Spleen (tissue), 11 donors: ENCODE results near the gene MFN2. TPM values are rescaled to one million over a fixed set of nuclear protein-coding genes. Genes with fewer than 3 reads are reported as not detected.

Source experiments
- DNase-seq: peaks from one replicate; pipeline ENCODE4 v3.0.0-alpha.2; 2020
- H3K27ac ChIP-seq, 8 donors: fragments of 200-600 bp; sonication (generic) in 7 of 8; 1 replicate in 4 of 8; 2 replicates in 4 of 8; pipeline versions ENCODE4 v1.5.0 to v1.8.0; 2016 to 2021; ENCODE audit warnings: inconsistent platforms in 4 of 8, mild to moderate bottlenecking in 4 of 8, moderate library complexity in 1 of 8
- H3K27me3 ChIP-seq, 7 donors: fragments of 200-600 bp; sonication (generic) in 6 of 7; replicated peaks in 1 of 7; 1 replicate in 4 of 7; 2 replicates in 3 of 7; pipeline versions ENCODE4 v1.5.0 to v1.8.0; 2016 to 2021; ENCODE audit warnings: inconsistent platforms in 3 of 7, mild to moderate bottlenecking in 1 of 7
- H3K36me3 ChIP-seq, 6 donors: fragments of 200-600 bp; sonication (generic) in 5 of 6; 1 replicate in 4 of 6; 2 replicates in 2 of 6; pipeline versions ENCODE4 v1.5.0 to v1.8.0; 2016 to 2021; ENCODE audit warnings: inconsistent platforms in 2 of 6
- H3K4me1 ChIP-seq, 6 donors: fragments of 200-600 bp; sonication (generic) in 5 of 6; 1 replicate in 3 of 6; 2 replicates in 3 of 6; pipeline versions ENCODE4 v1.5.0 to v1.8.0; 2016 to 2021; ENCODE audit warnings: inconsistent platforms in 3 of 6
- H3K4me3 ChIP-seq, 8 donors: fragments of 200-600 bp; sonication (generic) in 7 of 8; 1 replicate in 4 of 8; 2 replicates in 4 of 8; pipeline versions ENCODE4 v1.5.0 to v1.8.0; 2016 to 2021; ENCODE audit warnings: inconsistent platforms in 4 of 8, mild to moderate bottlenecking in 4 of 8, moderate library complexity in 2 of 8
- H3K9me3 ChIP-seq, 8 donors: fragments of 200-600 bp; sonication (generic) in 7 of 8; 1 replicate in 4 of 8; 2 replicates in 4 of 8; pipeline versions ENCODE4 v1.5.0 to v1.8.0; 2016 to 2021; ENCODE audit warnings: inconsistent platforms in 4 of 8
- POLR2A ChIP-seq, 3 donors: fragments of 450-650 bp; IDR thresholded peaks; one replicate each; pipeline ENCODE4 v1.5.1; 2017; ENCODE audit warnings: antibody characterized with exemption in 3 of 3, mild to moderate bottlenecking in 1 of 3
- POLR2AphosphoS5 ChIP-seq, 3 donors: sonication (generic); formaldehyde crosslinking; IDR thresholded peaks; one replicate each; pipeline ENCODE4 v1.5.1; 2017; ENCODE audit warnings: antibody characterized with exemption in 3 of 3
- WGBS, 5 donors: extraction: QIAGEN DNeasy Blood & Tissue Kit in 3 of 5; methylation state at CpG; one replicate each; pipeline versions ENCODE4 v1.1.5 to v1.1.7; 2013 to 2018; 5-methylcytosine and 5-hydroxymethylcytosine counted together
- intact Hi-C: fragments of 100-400 bp; cut with DNase I; formaldehyde crosslinking; loops from one replicate; pipeline ENCODE4 v1.15.0; 2023; ENCODE audit warnings: low total_unique reads
- polyA plus RNA-seq, 3 donors: library from polyadenylated mRNA; stranded (reverse); fragments of 200-250 nt; gene quantifications; one replicate each; pipeline ENCODE4 v1.2.1, GENCODE V29; 2013
- total RNA-seq, 7 donors: library from RNA; depleted of rRNA in 3 of 7; stranded (reverse); fragments of >200 nt in 3 of 7; fragmentation: NEBNext Ultra II Directional in 4 of 7; extraction: Animal tissue kit (Norgen Biotek cat#: 25700) in 4 of 7; gene quantifications; one replicate each; pipeline versions ENCODE4 v1.1.0 to v1.2.1, GENCODE V29; 2016 to 2021
- TF ChIP-seq, protein P1 (sequence below), 11 experiments: fragments of 200-600 bp in 7 of 11; fragments of 450-650 bp in 4 of 11; sonication (generic) in 4 of 11; IDR thresholded peaks in 8 of 11; conservative IDR thresholded peaks in 3 of 11; 1 replicate in 7 of 11; 2 replicates in 4 of 11; pipeline versions ENCODE4 v1.4.0 to v1.8.0; 2016 to 2021; ENCODE audit warnings: antibody characterized with exemption in 11 of 11, inconsistent platforms in 4 of 11, mild to moderate bottlenecking in 1 of 11
- donor health status: healthy with polysubstance abuse.
- donor health status: DM: no; HTN: no; CAD: no; lungs with moderate emphysema.
- donor health status: DM: no; HTN: no; CAD: no.
- donor health status: Bipolar disorder and iron deficiency.
- donor health status: healthy.
- donor health status: DM: no; HTN: no; CAD: no.
- donor health status: DM: yes; HTN: yes; CAD: no.

MFN2 gene
- total and polyA plus RNA-seq, 10 donors = 14.8 to 69.6 (median 60.5) TPM

DNA sequence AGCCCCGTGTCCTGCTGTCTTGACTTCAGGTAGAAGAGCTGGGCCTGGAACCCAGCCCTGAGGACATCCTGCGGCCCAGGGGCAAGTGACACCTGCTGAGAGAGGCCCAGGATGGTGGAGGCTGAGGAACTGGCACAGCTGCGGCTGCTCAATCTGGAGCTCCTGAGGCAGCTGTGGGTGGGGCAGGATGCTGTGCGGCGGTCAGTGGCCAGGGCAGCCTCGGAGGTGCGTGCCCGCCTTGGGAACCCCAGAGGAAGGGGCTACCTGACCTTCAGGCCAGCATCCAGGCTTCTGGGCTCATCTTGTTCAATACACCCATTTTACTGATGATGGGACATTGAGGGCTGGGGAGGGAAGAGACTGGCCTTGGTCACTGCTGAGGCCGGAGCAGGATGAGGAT, 41.4 kb downstream of the MFN2 start:
- 90 to 95% (median 90%) methylated on average over 8 to 9 of the region's 9 CpGs for WGBS, 5 donors

DNA sequence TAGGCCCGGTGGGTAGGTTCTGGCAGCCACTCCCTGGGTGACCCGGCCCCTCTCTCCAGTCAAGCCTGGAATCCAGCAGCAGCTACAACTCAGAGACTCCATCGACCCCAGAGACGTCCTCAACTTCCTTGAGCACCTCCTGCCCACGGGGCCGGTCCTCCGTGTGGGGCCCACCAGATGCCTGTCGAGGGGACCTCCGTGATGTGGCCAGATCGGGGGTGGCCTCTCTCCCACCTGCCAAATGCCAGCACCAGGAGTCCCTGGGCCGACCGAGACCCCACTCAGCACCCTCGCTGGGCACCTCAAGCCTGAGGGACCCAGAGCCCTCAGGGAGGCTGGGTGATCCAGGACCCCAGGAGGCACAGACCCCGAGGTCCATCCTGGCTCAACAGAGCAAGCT, 41.8 kb downstream of the MFN2 start:
- Histone ChIP-seq H3K36me3 (peaks cover 0 to 57% (median 45%) of the 10 kb centered on the region in 6 donors), H3K9me3 (no peaks in the 10 kb centered on the region), H3K27ac (peak overlapping the region in 1 of 8 donors; percentile 21), H3K4me3 (no peak overlapping the region), H3K27me3 (no peaks in the 10 kb centered on the region), H3K4me1 (peaks cover 3 to 40% (median 25%) of the 10 kb centered on the region in 6 donors)
- intact Hi-C loops = no loop called here
- 93 to 97% (median 96%) methylated on average over 11 to 14 of the region's 14 CpGs; no CpG with 5 or more reads in 1 of the 5 donors for WGBS, 5 donors
- no peak for TF ChIP-seq POLR2A (IDR thresholded peaks at IDR 0.05)
- TF ChIP-seq POLR2AphosphoS5 (IDR thresholded peaks at IDR 0.05) = no peak
- TF ChIP-seq, protein P1, sequence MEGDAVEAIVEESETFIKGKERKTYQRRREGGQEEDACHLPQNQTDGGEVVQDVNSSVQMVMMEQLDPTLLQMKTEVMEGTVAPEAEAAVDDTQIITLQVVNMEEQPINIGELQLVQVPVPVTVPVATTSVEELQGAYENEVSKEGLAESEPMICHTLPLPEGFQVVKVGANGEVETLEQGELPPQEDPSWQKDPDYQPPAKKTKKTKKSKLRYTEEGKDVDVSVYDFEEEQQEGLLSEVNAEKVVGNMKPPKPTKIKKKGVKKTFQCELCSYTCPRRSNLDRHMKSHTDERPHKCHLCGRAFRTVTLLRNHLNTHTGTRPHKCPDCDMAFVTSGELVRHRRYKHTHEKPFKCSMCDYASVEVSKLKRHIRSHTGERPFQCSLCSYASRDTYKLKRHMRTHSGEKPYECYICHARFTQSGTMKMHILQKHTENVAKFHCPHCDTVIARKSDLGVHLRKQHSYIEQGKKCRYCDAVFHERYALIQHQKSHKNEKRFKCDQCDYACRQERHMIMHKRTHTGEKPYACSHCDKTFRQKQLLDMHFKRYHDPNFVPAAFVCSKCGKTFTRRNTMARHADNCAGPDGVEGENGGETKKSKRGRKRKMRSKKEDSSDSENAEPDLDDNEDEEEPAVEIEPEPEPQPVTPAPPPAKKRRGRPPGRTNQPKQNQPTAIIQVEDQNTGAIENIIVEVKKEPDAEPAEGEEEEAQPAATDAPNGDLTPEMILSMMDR (IDR thresholded peaks at IDR 0.05 in 8 of 11, conservative IDR thresholded peaks at IDR 0.05 in 3 of 11) = no peak
- no peak for DNase-seq

More for the DNA sequence above, 41.4 kb downstream of the MFN2 start:
- H3K4me1 ChIP-seq = peaks cover 3 to 40% (median 25%) of the 10 kb centered on the region in 6 donors
- no peak overlapping the region for H3K4me3 ChIP-seq
- TF ChIP-seq, protein P1 (IDR thresholded peaks at IDR 0.05 in 8 of 11, conservative IDR thresholded peaks at IDR 0.05 in 3 of 11) = no peak
- TF ChIP-seq POLR2AphosphoS5 (IDR thresholded peaks at IDR 0.05) = no peak
- no peak for TF ChIP-seq POLR2A (IDR thresholded peaks at IDR 0.05)
- intact Hi-C loops = no loop called here
- H3K9me3 ChIP-seq = no peaks in the 10 kb centered on the region
- peak overlapping the region in 1 of 8 donors; percentile 21 for H3K27ac ChIP-seq
- H3K36me3 ChIP-seq = peaks cover 0 to 53% (median 43%) of the 10 kb centered on the region in 6 donors
- no peak for DNase-seq
- no peaks in the 10 kb centered on the region for H3K27me3 ChIP-seq

DNA sequence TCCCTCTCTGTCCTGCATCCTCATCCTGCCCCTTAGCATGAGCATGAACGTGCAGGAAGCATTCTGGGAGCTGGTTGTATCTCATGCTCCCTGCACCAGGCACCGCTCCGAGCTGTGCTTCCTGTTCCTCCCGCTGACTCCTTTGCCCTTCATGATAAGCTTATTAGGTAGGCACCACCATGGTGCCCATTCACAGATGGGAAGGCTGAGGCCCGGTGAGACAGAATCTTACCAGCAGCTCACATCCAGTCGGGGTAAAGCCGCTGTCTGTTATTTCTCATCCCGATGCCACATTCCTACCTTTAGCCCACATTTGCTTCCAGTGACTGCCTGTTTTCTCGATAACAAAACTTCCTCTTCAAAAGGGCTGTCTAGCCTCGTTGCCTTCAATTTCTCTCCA, 46.3 kb downstream of the MFN2 start:
- Histone ChIP-seq H3K4me1 (peaks cover 0 to 19% (median 9%) of the 10 kb centered on the region in 6 donors), H3K4me3 (no peak overlapping the region), H3K27me3 (no peaks in the 10 kb centered on the region), H3K9me3 (no peaks in the 10 kb centered on the region), H3K36me3 (peaks cover 0 to 100% (median 84%) of the 10 kb centered on the region in 6 donors), H3K27ac (no peak overlapping the region)
- WGBS, 5 donors = 82 to 92% (median 86%) methylated on average over 10 of the region's 10 CpGs
- intact Hi-C loops = no loop called here
- DNase-seq = no peak
- TF ChIP-seq, protein P1 (IDR thresholded peaks at IDR 0.05 in 8 of 11, conservative IDR thresholded peaks at IDR 0.05 in 3 of 11) = no peak
- TF ChIP-seq POLR2AphosphoS5 (IDR thresholded peaks at IDR 0.05) (no peak), POLR2A (IDR thresholded peaks at IDR 0.05) (no peak)

DNA sequence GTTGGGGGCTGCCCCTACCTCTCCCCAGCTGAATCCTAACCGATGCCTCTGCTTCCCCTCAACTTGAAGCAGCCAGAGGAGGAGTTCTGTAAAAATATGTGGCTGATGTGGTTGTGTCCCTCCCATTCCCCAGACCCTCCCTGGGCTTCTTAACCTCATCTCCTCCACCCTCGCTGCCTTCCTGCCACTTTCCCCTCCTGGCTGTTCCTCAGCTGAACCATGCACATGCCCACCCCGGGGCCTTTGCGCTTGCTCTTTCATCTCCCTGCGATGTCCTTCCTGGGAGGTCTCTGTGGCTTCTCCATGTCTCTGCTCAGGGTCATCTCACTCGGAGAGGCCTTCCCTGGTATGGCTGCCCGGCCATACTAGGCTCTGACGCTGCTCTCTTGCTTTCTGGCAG, 48.0 kb downstream of the MFN2 start:
- Histone ChIP-seq H3K36me3 (peaks cover 0 to 97% (median 83%) of the 10 kb centered on the region in 6 donors), H3K27ac (no peak overlapping the region), H3K4me1 (peaks cover 0 to 7% (median 3%) of the 10 kb centered on the region in 6 donors), H3K4me3 (no peak overlapping the region), H3K9me3 (no peaks in the 10 kb centered on the region), H3K27me3 (no peaks in the 10 kb centered on the region)
- 88 to 96% (median 93%) methylated on average over 8 of the region's 8 CpGs for WGBS, 5 donors
- intact Hi-C loops = no loop called here
- TF ChIP-seq, protein P1 (IDR thresholded peaks at IDR 0.05 in 8 of 11, conservative IDR thresholded peaks at IDR 0.05 in 3 of 11) = no peak
- TF ChIP-seq POLR2A (IDR thresholded peaks at IDR 0.05) (no peak), POLR2AphosphoS5 (IDR thresholded peaks at IDR 0.05) (no peak)
- no peak for DNase-seq
